Motor neuron (in vitro differentiated cells): ENCODE data around the gene GSK3A. TPM values are rescaled to one million over a fixed set of nuclear protein-coding genes. Genes with fewer than 3 reads are reported as not detected.
A peak's percentile ranks its signal among the peaks of the same experiment; 100 is the strongest.

Experiments used
- ATAC-seq, 8 experiments: fragments of 200-7000 bp; cut with Tn5 transposase; replicated peaks in 6 of 8; 2 replicates each; pipeline ENCODE4 v1.8.0; 2021; ENCODE audit warnings: mild to moderate bottlenecking in 8 of 8, moderate library complexity in 8 of 8
- H3K27ac ChIP-seq, 2 donors: fragments of 250-450 bp; sonication (Bioruptor Pico); 2 replicates each; pipeline ENCODE4 v1.9.0; 2021; ENCODE audit warnings: antibody characterized with exemption in 2 of 2, mild to moderate bottlenecking in 2 of 2, moderate library complexity in 1 of 2
- H3K4me1 ChIP-seq, 2 donors: fragments of 250-450 bp; sonication (Bioruptor Pico); replicated peaks in 1 of 2; 2 replicates each; pipeline ENCODE4 v1.6.1; 2021; ENCODE audit warnings: antibody characterized with exemption in 2 of 2, mild to moderate bottlenecking in 2 of 2, moderate library complexity in 1 of 2
- H3K4me3 ChIP-seq, 5 donors: fragments of 250-450 bp; sonication (Bioruptor Pico); 2 replicates each; pipeline ENCODE4 v1.9.0; 2021; ENCODE audit warnings: antibody characterized with exemption in 5 of 5, mild to moderate bottlenecking in 5 of 5, moderate library complexity in 4 of 5
- WGBS, 10 experiments: fragments of 450-650 bp; shearing (Covaris generic); methylation state at CpG; one replicate each; pipeline ENCODE4 v1.0.0; 2022; 5-methylcytosine and 5-hydroxymethylcytosine counted together
- in situ Hi-C, 9 experiments: fragments of 400-800 bp; cut with MboI; loops; one replicate each; pipeline ENCODE4 v1.15.0; 2021; ENCODE audit warnings: low sequenced_read_pairs in 9 of 9, low pct_unique_long_range_greater_than_20kb in 2 of 9; ENCODE audit not compliant: unreplicated experiment in 9 of 9
- total RNA-seq, 8 experiments: library from RNA; unstranded; fragments of 300-600 nt; gene quantifications; 2 replicates each; pipeline versions ENCODE4 v1.2.3 to v1.2.4, GENCODE V29; 2022

GSK3A gene
- total RNA-seq, 8 experiments from 2014 or later, result 17.7 to 30.0 (median 26.5) TPM

GRCh38 chr19:42278452-42279154, 36.2 kb upstream of the GSK3A start:
- H3K27ac ChIP-seq, result peak overlapping the region in 1 of 2 donors; percentile 89
- H3K4me3 ChIP-seq, result peak overlapping the region in 2 of 5 donors; percentile 96 to 98
- in situ Hi-C loops, result no loop called here
- peaks cover 42 to 43% of the 10 kb centered on the region in 2 donors for H3K4me1 ChIP-seq
- 60 to 100% (median 84%) methylated on average over 1 to 3 of the region's 5 CpGs; no CpG with 5 or more reads in 7 of the 10 experiments for WGBS, 10 experiments
- no peak for ATAC-seq

GRCh38 chr19:42277821-42278451, 35.5 kb upstream of the GSK3A start:
- in situ Hi-C loops, result no loop called here
- WGBS, 10 experiments, result 0 to 92% (median 78%) methylated on average over 1 to 6 of the region's 10 CpGs; no CpG with 5 or more reads in 4 of the 10 experiments
- ATAC-seq, result peak in 3 of 8 experiments; percentile 0 to 2 (median 2)
- Histone ChIP-seq H3K4me3 (no peak overlapping the region), H3K4me1 (peaks cover 36 to 38% of the 10 kb centered on the region in 2 donors), H3K27ac (peak overlapping the region in 1 of 2 donors; percentile 27)

- no peak overlapping the region for H3K27ac ChIP-seq
- H3K4me3 ChIP-seq, result no peak overlapping the region
- no peak for ATAC-seq
- in situ Hi-C loops, result no loop called here
- peaks cover 25 to 27% of the 10 kb centered on the region in 2 donors for H3K4me1 ChIP-seq
- 85 to 94% methylated on average over 3 to 4 of the region's 4 CpGs; no CpG with 5 or more reads in 8 of the 10 experiments for WGBS, 10 experiments
These were observed 34.4 kb upstream of the GSK3A start for GRCh38 chr19:42276821-42277220.

DNA sequence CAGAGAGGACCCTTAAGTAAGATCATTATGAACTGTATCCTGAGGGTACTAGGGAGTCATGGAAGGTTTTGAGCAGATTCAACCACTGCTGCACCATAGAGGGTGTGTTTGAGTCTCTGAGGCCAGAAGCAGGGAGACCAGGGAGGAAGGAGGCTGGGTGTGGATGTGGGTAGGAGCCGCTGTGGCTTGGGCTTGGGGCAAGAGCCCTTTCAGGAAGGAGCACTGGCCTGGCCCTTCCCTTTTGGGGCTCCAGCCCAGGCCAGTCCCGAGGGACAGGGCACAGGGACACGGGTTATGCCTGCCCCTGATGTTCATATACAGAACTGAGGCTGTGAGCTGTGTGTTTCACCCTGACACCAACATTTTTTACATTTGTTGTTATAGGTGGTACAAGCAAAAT, 33.9 kb upstream of the GSK3A start:
- no peak overlapping the region for H3K27ac ChIP-seq
- in situ Hi-C loops, result no loop called here
- 40 to 100% (median 100%) methylated on average over 1 to 3 of the region's 3 CpGs; no CpG with 5 or more reads in 5 of the 10 experiments for WGBS, 10 experiments

GRCh38 chr19:42275517-42275916, 33.1 kb upstream of the GSK3A start:
- H3K4me3 ChIP-seq, result no peak overlapping the region
- WGBS, 10 experiments, result 67 to 100% (median 89%) methylated on average over 1 to 2 of the region's 3 CpGs; no CpG with 5 or more reads in 4 of the 10 experiments

More for the DNA sequence above, 33.9 kb upstream of the GSK3A start:
- Histone ChIP-seq H3K4me1 (peaks cover 21% of the 10 kb centered on the region in 2 donors), H3K4me3 (no peak overlapping the region)
- no peak for ATAC-seq

DNA sequence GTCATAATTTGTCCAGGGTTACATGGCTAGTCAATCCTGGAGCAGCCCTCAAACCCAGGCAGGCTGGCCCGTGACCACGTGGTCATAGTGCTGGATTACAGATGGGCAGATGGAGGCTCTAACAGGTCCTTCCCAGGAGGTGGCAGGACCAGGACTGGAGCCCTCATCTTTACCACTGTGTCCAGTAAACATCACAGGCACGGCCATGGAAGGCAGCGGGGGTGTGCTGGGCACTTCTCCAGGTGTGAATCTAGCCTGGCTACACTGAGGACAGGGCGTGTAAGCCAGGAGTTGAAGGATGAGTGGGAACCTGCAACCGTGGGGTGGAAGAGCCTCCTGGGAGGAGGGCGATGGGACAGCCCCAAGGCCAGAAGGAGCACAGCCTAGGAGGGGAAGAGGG, 32.7 kb upstream of the GSK3A start:
- WGBS, 10 experiments, result 54 to 100% (median 76%) methylated on average over 1 to 3 of the region's 7 CpGs; no CpG with 5 or more reads in 4 of the 10 experiments
- Histone ChIP-seq H3K4me1 (peaks cover 27 to 28% of the 10 kb centered on the region in 2 donors), H3K27ac (no peak overlapping the region), H3K4me3 (no peak overlapping the region)
- in situ Hi-C loops, result no loop called here
- no peak for ATAC-seq

More at GRCh38 chr19:42275517-42275916, 33.1 kb upstream of the GSK3A start:
- peaks cover 23% of the 10 kb centered on the region in 2 donors for H3K4me1 ChIP-seq
- in situ Hi-C loops, result no loop called here
- no peak overlapping the region for H3K27ac ChIP-seq
- ATAC-seq, result no peak

- Histone ChIP-seq H3K4me1 (peaks cover 25 to 26% of the 10 kb centered on the region in 2 donors), H3K27ac (no peak overlapping the region), H3K4me3 (no peak overlapping the region)
- WGBS, 10 experiments, result 88% methylated on average over 3 of the region's 22 CpGs; no CpG with 5 or more reads in 9 of the 10 experiments
- ATAC-seq, result no peak
- in situ Hi-C loops, result no loop called here
These were observed 31.8 kb upstream of the GSK3A start for GRCh38 chr19:42274065-42274682.

DNA sequence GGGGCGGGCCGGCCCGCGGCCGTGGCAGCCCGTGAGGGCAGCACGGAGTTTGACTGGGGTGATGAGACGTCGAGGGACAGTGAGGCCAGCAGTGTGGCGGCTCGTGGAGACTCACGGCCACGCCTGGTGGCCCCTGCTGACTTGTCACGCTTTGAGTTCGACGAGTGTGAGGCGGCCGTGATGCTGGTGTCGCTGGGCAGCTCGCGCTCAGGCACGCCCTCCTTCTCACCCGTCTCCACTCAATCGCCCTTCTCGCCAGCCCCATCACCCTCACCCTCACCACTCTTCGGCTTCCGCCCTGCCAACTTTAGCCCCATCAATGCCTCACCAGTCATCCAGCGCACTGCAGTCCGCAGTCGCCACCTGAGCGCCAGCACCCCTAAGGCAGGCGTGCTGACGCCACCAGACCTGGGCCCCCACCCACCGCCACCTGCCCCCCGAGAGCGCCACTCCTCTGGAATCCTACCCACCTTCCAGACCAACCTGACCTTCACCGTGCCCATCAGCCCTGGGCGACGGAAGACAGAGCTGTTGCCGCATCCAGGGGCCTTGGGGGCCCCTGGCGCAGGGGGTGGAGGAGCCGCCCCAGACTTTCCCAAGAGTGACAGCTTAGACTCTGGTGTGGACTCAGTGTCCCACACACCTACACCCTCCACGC, 31.1 kb upstream of the GSK3A start:
- H3K4me1 ChIP-seq, result peaks cover 19 to 21% of the 10 kb centered on the region in 2 donors
- ATAC-seq, result no peak
- H3K27ac ChIP-seq, result no peak overlapping the region
- in situ Hi-C loops, result no loop called here
- H3K4me3 ChIP-seq, result no peak overlapping the region
- 80 to 95% (median 89%) methylated on average over 1 to 9 of the region's 43 CpGs; no CpG with 5 or more reads in 6 of the 10 experiments for WGBS, 10 experiments

GRCh38 chr19:42272989-42273406, 30.6 kb upstream of the GSK3A start:
- peaks cover 18% of the 10 kb centered on the region in 2 donors for H3K4me1 ChIP-seq
- 81 to 100% (median 93%) methylated on average over 1 to 15 of the region's 23 CpGs; no CpG with 5 or more reads in 5 of the 10 experiments for WGBS, 10 experiments
- in situ Hi-C loops, result no loop called here
- H3K27ac ChIP-seq, result no peak overlapping the region
- H3K4me3 ChIP-seq, result no peak overlapping the region
- ATAC-seq, result no peak

GRCh38 chr19:42272535-42272897, 30.1 kb upstream of the GSK3A start:
- no peak for ATAC-seq
- H3K4me3 ChIP-seq, result no peak overlapping the region
- peaks cover 13 to 15% of the 10 kb centered on the region in 2 donors for H3K4me1 ChIP-seq
- WGBS, 10 experiments, result 60 to 94% methylated on average over 1 to 7 of the region's 9 CpGs; no CpG with 5 or more reads in 8 of the 10 experiments
- H3K27ac ChIP-seq, result no peak overlapping the region
- in situ Hi-C loops, result no loop called here

DNA sequence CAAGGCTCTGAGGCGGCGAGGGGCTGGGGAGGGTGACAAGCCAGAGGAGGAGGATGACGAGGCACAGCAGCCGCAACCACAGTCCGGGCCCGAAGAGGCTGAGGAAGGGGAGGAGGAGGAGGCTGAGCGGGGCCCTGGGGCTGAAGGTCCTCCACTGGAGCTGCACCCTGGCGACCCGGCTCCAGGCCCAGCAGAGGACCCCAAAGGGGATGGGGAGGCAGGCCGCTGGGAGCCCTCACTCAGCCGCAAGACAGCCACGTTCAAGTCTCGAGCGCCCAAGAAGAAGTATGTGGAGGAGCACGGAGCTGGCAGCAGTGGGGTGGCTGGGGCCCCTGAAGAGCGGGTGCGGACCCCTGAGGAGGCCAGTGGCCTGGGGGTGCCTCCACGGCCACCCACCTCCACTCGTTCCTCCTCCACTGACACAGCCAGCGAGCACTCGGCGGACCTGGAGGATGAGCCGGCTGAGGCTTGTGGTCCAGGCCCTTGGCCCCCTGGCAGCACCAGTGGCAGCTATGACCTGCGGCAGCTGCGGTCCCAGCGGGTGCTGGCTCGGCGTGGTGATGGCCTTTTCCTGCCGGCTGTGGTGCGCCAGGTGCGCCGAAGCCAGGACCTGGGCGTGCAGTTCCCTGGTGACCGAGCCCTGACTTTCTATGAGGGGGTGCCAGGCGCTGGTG, 29.6 kb upstream of the GSK3A start:
- no peak overlapping the region for H3K27ac ChIP-seq
- in situ Hi-C loops, result no loop called here
- H3K4me1 ChIP-seq, result peaks cover 9 to 14% of the 10 kb centered on the region in 2 donors
- no peak overlapping the region for H3K4me3 ChIP-seq
- ATAC-seq, result no peak
- WGBS, 10 experiments, result 83 to 100% (median 90%) methylated on average over 3 to 15 of the region's 35 CpGs; no CpG with 5 or more reads in 6 of the 10 experiments

DNA sequence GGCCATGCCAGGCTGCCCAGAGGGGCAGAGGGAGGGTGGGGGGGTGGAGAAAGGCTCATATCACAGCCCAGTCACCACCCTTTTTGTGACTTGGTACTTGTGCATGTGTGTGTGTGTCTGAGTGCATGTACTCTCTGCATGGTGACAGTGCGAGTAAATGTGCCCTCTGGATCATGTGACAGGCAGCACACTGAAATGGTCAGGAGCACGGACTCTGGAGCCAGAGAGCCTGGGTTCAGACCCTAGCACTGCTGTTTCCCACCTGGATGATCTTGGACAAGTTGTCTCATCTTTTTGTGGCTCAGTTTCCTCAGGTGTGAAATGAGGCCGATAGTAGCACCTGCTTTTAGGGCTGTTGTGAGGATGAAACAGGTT, 28.6 kb upstream of the GSK3A start:
- ATAC-seq, result no peak
- Histone ChIP-seq H3K4me3 (peak overlapping the region in 1 of 5 donors; percentile 43), H3K4me1 (peaks cover 9 to 14% of the 10 kb centered on the region in 2 donors), H3K27ac (no peak overlapping the region)
- 17 to 100% (median 71%) methylated on average over 1 to 2 of the region's 3 CpGs; no CpG with 5 or more reads in 5 of the 10 experiments for WGBS, 10 experiments
- in situ Hi-C loops, result no loop called here
